ENCODE data around the gene TBKBP1. TPM values are rescaled to one million over a fixed set of nuclear protein-coding genes. Genes with fewer than 3 reads are reported as not detected.

The TBKBP1 gene
- total RNA-seq, 2 experiments from 2014 or later = 2.4 to 3.0 TPM

GRCh38 chr17:47714773-47715396 lies 20.9 kb downstream of the TBKBP1 start:
- ChIA-PET POLR2A (no interaction called here), CTCF (interaction anchor here (1.0 kb wide), 1 partner anchor 22 kb away, joined by 3 read pairs; no protein-coding TSS in a partner anchor)
- Mint-ChIP-seq H3K27ac (no peak overlapping the region), H3K36me3 (ENCODE audit: low read depth) (no peaks in the 10 kb centered on the region), H3K4me3 (no peak overlapping the region), H3K4me1 (ENCODE audit: low read depth) (peaks cover 53% of the 10 kb centered on the region), H3K27me3 (no peaks in the 10 kb centered on the region), H3K9me3 (no peaks in the 10 kb centered on the region)
- intact Hi-C loops (cut with DNase I, micrococcal nuclease) = no loop called here
- no peak for TF ChIP-seq CTCF (IDR thresholded peaks at IDR 0.05)
- peaks cover 89% of the 10 kb centered on the region for H3K4me1 ChIP-seq (ENCODE audit: insufficient read depth, low read length)
- no peaks in the 10 kb centered on the region for H3K27me3 ChIP-seq (ENCODE audit: control insufficient read depth in 1 of 2, insufficient read depth in 2 of 2, low read length in 2 of 2)
- no peaks in the 10 kb centered on the region for H3K9me3 ChIP-seq (ENCODE audit: control insufficient read depth in 1 of 2, insufficient read depth in 1 of 2, low read length in 2 of 2)
- ATAC-seq (ENCODE audit: poor library complexity) (no peak), DNase-seq (peak in 1 of 14 experiments; percentile 74)
- H3K27ac ChIP-seq (ENCODE audit: low read depth in 1 of 2, low read length in 2 of 2) = no peak overlapping the region
- H3K36me3 ChIP-seq (ENCODE audit: insufficient read depth, low read length) = peaks cover 7% of the 10 kb centered on the region
- H3K4me3 ChIP-seq (ENCODE audit: low read length) = no peak overlapping the region

GRCh38 chr17:47715669-47716325 lies 21.8 kb downstream of the TBKBP1 start:
- H3K36me3 Mint-ChIP-seq (ENCODE audit: low read depth) = no peaks in the 10 kb centered on the region
- H3K36me3 ChIP-seq (ENCODE audit: insufficient read depth, low read length) = peaks cover 3% of the 10 kb centered on the region
- peaks cover 98% of the 10 kb centered on the region for H3K4me1 ChIP-seq (ENCODE audit: insufficient read depth, low read length)
- H3K27me3 Mint-ChIP-seq = peaks cover 8% of the 10 kb centered on the region
- DNase-seq (no peak), ATAC-seq (ENCODE audit: poor library complexity) (no peak)
- no peak overlapping the region for H3K27ac Mint-ChIP-seq
- CTCF ChIA-PET = no interaction called here
- H3K9me3 Mint-ChIP-seq = no peaks in the 10 kb centered on the region
- no peak overlapping the region for H3K27ac ChIP-seq (ENCODE audit: low read depth in 1 of 2, low read length in 2 of 2)
- POLR2A ChIA-PET = no interaction called here
- H3K4me3 Mint-ChIP-seq = no peak overlapping the region
- TF ChIP-seq CTCF (IDR thresholded peaks at IDR 0.05) = no peak
- H3K4me3 ChIP-seq (ENCODE audit: low read length) = no peak overlapping the region
- no peaks in the 10 kb centered on the region for H3K27me3 ChIP-seq (ENCODE audit: control insufficient read depth in 1 of 2, insufficient read depth in 2 of 2, low read length in 2 of 2)
- H3K4me1 Mint-ChIP-seq (ENCODE audit: low read depth) = peaks cover 62% of the 10 kb centered on the region
- intact Hi-C loops (cut with DNase I, micrococcal nuclease) = no loop called here
- H3K9me3 ChIP-seq (ENCODE audit: control insufficient read depth in 1 of 2, insufficient read depth in 1 of 2, low read length in 2 of 2) = no peaks in the 10 kb centered on the region

GRCh38 chr17:47716375-47716774 lies 22.4 kb downstream of the TBKBP1 start:
- Histone ChIP-seq H3K36me3 (ENCODE audit: insufficient read depth, low read length) (no peaks in the 10 kb centered on the region), H3K4me3 (ENCODE audit: low read length) (no peak overlapping the region), H3K4me1 (ENCODE audit: insufficient read depth, low read length) (peaks cover 98% of the 10 kb centered on the region), H3K27ac (ENCODE audit: low read depth in 1 of 2, low read length in 2 of 2) (no peak overlapping the region), H3K9me3 (ENCODE audit: control insufficient read depth in 1 of 2, insufficient read depth in 1 of 2, low read length in 2 of 2) (no peaks in the 10 kb centered on the region), H3K27me3 (ENCODE audit: control insufficient read depth in 1 of 2, insufficient read depth in 2 of 2, low read length in 2 of 2) (no peaks in the 10 kb centered on the region)
- Mint-ChIP-seq H3K4me1 (ENCODE audit: low read depth) (peaks cover 66% of the 10 kb centered on the region), H3K9me3 (no peaks in the 10 kb centered on the region), H3K4me3 (no peak overlapping the region), H3K27ac (no peak overlapping the region), H3K27me3 (peaks cover 9% of the 10 kb centered on the region), H3K36me3 (ENCODE audit: low read depth) (no peaks in the 10 kb centered on the region)
- TF ChIP-seq CTCF (IDR thresholded peaks at IDR 0.05) = no peak
- no peak for DNase-seq
- intact Hi-C loops (cut with DNase I, micrococcal nuclease) = no loop called here
- POLR2A ChIA-PET = no interaction called here
- CTCF ChIA-PET = no interaction called here
- ATAC-seq (ENCODE audit: poor library complexity) = no peak
